Amniotic epithelial cell (primary cell): Measurements from ENCODE around the gene SLC6A6.
A peak's percentile ranks its signal among the peaks of the same experiment; 100 is the strongest.

ENCODE experiments used
- DNase-seq: peaks from one replicate; pipeline ENCODE4 v3.0.0-alpha.2; 2010; ENCODE audit warnings: low read depth

The SLC6A6 gene

GRCh38 chr3:14422016-14422963, 19.9 kb downstream of the SLC6A6 start:
- DNase-seq, result no peak

- DNase-seq, result peak; percentile 41
These were observed 20.9 kb downstream of the SLC6A6 start for GRCh38 chr3:14423197-14423743.

- no peak for DNase-seq
These were observed 21.6 kb downstream of the SLC6A6 start for GRCh38 chr3:14423963-14424362.

GRCh38 chr3:14424711-14425580, 22.5 kb downstream of the SLC6A6 start:
- DNase-seq, result no peak

- DNase-seq, result no peak
These were observed 23.3 kb downstream of the SLC6A6 start for GRCh38 chr3:14425581-14426304.

GRCh38 chr3:14426305-14426620, 23.9 kb downstream of the SLC6A6 start:
- no peak for DNase-seq

- DNase-seq, result no peak
These were observed 26.0 kb downstream of the SLC6A6 start for GRCh38 chr3:14428087-14429033.

GRCh38 chr3:14429237-14429636, 26.8 kb downstream of the SLC6A6 start:
- DNase-seq, result no peak

- no peak for DNase-seq
These were observed 27.2 kb downstream of the SLC6A6 start for GRCh38 chr3:14429640-14430039.

- no peak for DNase-seq
These were observed 27.6 kb downstream of the SLC6A6 start for GRCh38 chr3:14430053-14430452.

GRCh38 chr3:14430706-14431451, 28.5 kb downstream of the SLC6A6 start:
- DNase-seq, result no peak

GRCh38 chr3:14431452-14431916, 29.1 kb downstream of the SLC6A6 start:
- no peak for DNase-seq

GRCh38 chr3:14431917-14432834, 29.8 kb downstream of the SLC6A6 start:
- peak; percentile 72 for DNase-seq

GRCh38 chr3:14433106-14433505, 30.7 kb downstream of the SLC6A6 start:
- DNase-seq, result no peak

GRCh38 chr3:14434126-14434497, 31.7 kb downstream of the SLC6A6 start:
- peak; percentile 64 for DNase-seq

- DNase-seq, result no peak
These were observed 32.2 kb downstream of the SLC6A6 start for GRCh38 chr3:14434498-14435151.

GRCh38 chr3:14435175-14436014, 33.0 kb downstream of the SLC6A6 start:
- DNase-seq, result no peak

GRCh38 chr3:14436954-14437281, 34.5 kb downstream of the SLC6A6 start:
- no peak for DNase-seq
